Effector CD8-positive, alpha-beta T cell (primary cell): Measurements from ENCODE around the gene GADD45G.
A peak's percentile ranks its signal among the peaks of the same experiment; 100 is the strongest.

ENCODE experiments used
- DNase-seq: peaks from one replicate; lab custom pipeline; 2025; lab: John Stamatoyannopoulos, UW
- total RNA-seq, 4 experiments: gene quantifications; one replicate each; lab custom pipeline; 2026; lab: John Stamatoyannopoulos, UW

Gene GADD45G, protein sequence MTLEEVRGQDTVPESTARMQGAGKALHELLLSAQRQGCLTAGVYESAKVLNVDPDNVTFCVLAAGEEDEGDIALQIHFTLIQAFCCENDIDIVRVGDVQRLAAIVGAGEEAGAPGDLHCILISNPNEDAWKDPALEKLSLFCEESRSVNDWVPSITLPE
- total RNA-seq = 1.1 to 3.2 (median 2.1) reads per million in 4 experiments

DNA sequence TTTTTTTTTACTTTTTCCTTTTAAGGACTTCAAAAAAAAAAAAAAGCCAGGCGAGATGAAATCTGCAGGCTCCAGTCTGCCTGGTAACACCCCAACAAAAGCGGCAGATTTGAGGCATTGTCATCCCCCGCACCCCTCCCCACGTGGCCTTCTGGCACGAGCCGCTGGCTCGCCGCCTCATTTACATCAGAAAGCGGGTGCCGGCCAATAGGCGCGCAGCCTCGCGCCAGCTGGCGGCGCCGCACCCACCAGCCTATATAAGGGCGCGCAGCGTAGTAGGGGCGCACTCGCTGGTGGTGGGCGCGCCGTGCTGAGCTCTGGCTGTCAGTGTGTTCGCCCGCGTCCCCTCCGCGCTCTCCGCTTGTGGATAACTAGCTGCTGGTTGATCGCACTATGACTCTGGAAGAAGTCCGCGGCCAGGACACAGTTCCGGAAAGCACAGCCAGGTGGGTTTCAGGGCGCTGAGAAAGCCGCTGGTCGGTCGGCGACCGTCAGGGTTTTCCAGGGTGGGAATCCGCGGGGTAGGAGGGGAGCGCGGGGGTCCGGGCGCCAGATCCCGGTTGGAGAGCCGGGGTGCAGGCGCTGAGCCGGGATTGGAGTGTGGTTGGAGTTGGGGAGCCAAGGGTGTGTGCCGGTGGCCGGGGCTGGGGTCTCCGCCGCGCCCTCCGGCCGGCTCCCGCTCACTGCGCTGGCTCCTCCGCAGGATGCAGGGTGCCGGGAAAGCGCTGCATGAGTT, at the start of gene GADD45G:
Gene GADD45G (plus strand): TSS at position 284 of the 736 bp plus-strand sequence. CDS start 110 bp downstream, at position 394.
- peak; percentile 72 for DNase-seq

GRCh38 chr9:89555036-89555415, 49.8 kb upstream of the GADD45G start:
- DNase-seq = no peak

GRCh38 chr9:89555451-89556375, 49.1 kb upstream of the GADD45G start:
- no peak for DNase-seq

DNA sequence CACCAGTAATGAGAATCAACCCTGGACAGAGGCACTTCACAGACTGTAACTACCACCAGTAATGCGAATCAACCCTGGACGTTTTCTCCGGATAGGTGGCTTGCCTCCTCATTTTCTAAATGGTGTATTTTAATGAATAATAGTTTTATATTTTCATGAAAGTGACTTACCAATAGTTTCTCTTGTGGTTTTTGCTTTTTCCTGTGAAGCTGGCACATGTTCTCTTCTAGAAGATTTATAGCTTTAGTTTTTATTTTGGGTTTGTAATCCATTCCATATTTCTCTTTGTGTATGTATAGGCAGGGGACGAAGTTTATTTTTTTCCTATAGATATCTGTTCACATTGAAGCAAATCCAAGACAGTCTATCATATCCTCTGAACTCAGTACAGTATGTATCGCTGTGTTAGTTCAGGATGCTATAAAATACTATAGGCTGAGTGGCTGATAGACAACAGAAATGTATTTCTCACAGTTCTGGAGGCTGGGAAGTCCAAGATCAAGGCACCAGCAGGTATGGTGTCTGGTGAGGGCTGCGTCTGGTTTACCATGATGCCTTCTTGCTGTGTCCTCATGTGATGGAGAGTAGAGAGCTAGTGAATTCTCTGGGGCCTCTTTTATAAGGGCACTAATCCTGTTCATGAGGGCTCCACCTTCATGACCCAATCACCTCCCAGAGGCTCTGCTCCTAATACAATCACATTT, 46.5 kb upstream of the GADD45G start:
- no peak for DNase-seq

- DNase-seq = no peak
Observed at GRCh38 chr9:89558948-89559347, 45.9 kb upstream of the GADD45G start.

DNA sequence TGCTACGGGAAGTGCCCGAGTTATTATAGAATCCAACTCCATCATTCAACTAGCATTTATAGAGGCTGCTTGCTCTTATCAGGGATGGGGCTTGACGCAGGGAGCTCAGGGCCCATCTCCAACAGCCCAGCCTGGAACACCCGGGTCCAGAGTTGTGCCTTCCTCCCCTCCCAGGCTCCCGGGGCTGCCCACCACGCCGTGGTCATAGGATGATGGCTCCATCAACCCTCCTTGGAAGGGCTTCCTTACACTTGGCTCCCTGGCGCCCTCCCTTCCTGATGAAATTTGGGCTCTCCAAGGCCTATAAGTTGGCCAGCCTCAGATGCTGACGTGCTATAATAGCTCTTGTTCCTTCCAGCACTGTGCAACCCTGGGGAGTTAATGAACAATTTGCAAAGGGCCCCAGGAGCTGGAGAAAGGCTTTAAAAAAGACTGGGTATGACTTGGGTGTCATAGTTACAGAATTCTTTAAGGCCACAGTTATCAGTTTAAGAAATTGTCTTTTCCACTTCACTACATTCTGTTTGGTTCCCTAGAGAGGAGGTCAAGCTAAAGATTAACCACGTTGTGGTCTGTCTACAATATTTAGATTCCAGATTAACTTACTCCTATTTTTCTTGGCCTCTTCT, 42.5 kb upstream of the GADD45G start:
- DNase-seq = no peak

DNA sequence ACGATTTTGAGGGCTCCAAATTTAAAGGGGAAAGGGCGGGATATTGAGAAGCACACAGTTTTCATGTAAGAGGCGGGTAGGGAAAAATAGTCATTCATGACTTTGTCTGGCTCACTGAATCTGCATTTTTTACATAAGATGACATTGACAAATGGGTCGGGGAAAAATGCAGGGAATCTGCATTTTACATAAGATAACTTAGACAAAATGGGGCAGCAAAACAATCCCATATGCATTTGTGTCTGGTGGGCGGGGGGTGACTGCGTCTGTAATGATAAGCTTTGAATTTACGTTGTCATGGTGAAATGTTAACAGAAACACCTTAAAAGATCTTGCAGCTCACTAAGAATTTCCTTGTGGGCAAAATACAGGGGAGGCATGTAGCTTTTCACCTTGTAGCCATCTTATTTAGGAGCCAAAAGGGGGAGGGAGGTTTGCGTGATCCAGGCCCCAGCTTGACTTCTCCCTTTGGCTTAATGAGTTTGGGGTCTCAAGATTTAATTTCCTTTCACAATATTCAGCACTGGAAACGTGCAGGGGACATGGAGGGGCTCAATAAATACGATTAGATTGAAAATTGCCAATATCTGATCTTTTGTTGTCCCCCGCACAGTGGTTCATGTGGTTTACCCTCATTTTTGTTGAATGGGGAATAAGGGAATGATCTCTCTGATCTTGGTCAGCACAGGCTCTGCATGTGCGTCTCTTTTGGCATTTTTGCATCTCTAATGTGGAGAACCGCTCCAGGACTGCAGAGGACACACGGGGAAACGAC, 41.1 kb upstream of the GADD45G start:
- DNase-seq = no peak

DNA sequence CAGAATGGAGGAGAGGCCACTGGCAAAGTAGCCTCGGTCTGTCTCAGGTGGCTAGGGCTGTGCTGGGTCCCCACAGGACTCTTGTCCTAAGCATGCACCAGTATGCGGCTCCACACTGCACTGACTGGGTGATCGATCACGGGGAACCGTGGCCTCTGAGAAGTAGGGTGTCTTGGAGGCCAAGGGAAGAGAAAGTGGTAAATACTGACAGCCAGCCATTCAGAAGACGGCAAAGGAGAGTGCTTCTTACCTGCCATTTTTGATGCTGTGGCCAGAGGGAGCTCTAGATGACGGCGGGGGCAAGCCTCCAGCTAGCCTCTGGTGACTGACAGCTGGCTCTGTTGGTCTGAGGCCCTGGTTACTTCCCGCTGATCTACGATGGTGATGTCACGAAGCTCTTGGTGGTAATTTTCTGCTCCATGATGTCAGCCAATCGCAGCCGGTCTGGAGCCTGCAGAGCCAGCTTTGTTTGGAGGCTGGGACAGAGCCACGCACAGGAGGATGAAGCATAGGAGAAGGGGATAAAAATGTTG, 40.4 kb upstream of the GADD45G start:
- no peak for DNase-seq

GRCh38 chr9:89567649-89568048, 37.2 kb upstream of the GADD45G start:
- no peak for DNase-seq

GRCh38 chr9:89574309-89574708, 30.5 kb upstream of the GADD45G start:
- no peak for DNase-seq

GRCh38 chr9:89576404-89576839, 28.4 kb upstream of the GADD45G start:
- no peak for DNase-seq

DNA sequence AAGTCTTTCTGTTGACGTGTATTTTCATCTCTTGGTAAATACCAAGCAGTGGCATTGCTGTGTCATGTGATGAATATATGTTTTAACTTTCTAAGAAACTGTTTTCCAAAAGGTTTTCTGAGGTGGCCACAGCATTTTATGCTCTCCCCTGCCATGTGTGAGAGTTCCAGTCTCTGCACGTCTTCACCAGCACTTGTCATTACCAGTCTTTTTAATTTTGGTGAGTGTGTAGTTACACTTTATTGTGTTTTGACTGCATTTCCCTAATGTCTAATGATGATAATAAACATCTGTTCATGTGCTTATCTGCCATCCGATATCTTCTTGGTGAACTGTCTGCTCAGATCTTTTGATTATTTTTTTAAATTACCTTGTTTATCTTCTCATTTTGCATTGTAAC, 27.4 kb upstream of the GADD45G start:
- DNase-seq = no peak

- no peak for DNase-seq
Observed at GRCh38 chr9:89579741-89580385, 24.9 kb upstream of the GADD45G start.

DNA sequence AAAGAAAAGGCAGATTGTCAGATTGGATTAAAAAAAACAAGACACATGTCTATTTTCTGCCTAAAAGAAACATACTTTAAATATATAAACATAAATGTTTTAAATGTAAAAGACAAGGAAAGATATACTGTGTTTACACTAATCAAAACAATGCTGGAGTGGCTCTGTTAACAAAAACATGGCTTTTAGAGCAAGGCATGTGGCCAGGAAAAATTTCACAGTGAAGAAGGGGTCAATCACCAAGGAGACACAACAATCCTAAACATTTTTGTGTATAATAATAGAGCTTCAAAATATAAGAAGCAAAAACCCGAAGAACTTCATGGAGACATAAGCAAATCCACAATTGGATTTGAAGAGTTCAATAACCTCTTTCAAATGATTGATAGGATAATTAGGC, 18.5 kb upstream of the GADD45G start:
- DNase-seq = no peak

GRCh38 chr9:89588271-89588879, 16.4 kb upstream of the GADD45G start:
- DNase-seq = no peak

DNA sequence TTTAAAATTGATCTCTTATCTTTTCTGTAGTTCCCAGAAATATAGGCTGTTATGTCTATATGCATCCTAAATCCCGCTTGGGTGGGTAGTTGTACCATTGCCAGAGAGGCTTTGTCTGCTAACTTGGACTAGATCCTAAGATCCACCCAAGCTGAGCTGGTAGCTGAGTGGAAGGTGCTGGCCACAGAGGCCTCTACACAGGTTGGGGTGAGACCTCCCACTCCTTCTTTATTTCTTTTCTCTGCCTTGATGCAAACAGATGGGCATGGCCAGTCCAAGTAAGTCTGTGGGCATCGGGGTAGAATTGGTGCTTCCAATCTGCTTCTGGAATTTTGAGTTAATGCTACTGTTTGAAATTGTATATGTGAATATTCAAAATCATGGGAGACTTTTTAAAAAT, 14.4 kb upstream of the GADD45G start:
- DNase-seq = no peak

GRCh38 chr9:89591274-89592212, 13.3 kb upstream of the GADD45G start:
- no peak for DNase-seq

DNA sequence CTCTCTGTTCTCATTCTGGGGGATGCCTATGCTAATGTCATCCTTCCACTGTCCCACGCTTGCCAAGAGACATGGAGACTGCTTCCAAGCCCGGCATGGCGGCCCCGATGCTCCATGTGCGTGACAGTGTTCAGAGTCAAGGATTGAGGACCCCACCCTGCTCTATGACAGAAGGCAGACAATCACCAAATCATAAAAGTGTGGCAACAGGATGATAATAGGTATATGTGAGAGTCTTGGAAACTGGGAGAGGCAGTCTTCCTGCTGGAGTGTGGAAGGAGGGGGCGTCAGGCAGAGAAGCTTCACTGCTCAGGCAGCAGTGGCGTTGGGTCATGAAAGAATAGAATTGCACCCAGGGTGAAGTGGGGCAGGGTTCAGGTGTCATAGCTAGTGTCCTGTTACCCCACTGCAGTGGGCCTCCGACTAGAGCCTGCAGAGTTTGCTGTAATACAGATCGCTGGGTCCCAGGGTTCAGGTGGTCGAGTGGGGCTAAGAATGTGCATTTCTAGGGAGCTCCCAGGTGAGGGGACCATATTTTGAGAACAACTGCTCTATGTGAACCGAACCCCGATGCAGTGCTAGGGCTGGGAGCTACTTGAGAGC, 12.5 kb upstream of the GADD45G start:
- no peak for DNase-seq
